GM20000 (cell line): ENCODE results near the gene NSG1.
A peak's percentile ranks its signal among the peaks of the same experiment; 100 is the strongest.

Source experiments
- DNase-seq: peaks from one replicate; pipeline ENCODE4 v3.0.0; 2012; ENCODE audit warnings: low spot score
- CTCF ChIP-seq: IDR thresholded peaks from 2 replicates; pipeline ENCODE4 v1.5.1; 2012; ENCODE audit warnings: mild to moderate bottlenecking, control low read depth; ENCODE audit errors: extremely low read depth, missing control alignments

Gene NSG1

GRCh38 chr4:4391866-4392265 is 5.0 kb downstream of the NSG1 start:
- no peak for DNase-seq
- TF ChIP-seq CTCF, result no peak

DNA sequence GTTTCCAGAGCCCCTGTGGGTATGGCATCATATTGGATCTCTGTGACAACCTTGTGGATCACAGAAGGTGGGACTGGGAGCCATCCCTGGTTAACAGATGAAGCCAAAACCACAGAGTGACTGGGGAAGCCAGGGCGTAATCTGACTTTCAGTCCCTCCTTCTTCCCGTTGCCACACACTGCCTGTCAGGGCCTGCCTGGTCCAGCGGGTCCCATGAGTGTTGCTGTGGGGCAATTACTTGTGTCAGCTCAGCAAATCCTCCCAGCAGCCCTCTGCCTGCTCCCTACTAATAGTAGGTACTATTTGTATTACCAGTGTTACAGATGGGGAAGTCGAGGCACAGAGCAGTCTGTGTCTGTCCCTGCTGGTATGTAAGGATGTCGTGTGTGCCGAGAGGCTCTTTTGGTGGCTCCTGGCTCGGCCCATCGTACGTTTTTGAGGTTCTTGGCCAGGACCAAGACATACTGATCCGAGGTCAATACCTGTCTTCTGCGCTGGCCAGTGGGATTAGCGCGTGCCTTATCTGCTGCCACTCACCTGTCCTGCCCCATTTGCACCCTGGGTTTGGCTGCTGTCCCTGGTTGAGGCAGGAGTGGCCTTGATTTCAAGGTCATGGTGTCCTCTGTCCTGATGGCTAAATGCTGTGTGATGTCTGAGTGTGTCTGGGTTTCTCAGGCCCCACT is 5.7 kb downstream of the NSG1 start:
- no peak for DNase-seq

GRCh38 chr4:4394644-4395043 is 7.7 kb downstream of the NSG1 start:
- DNase-seq, result no peak

More for the DNA sequence above, 5.7 kb downstream of the NSG1 start:
- no peak for TF ChIP-seq CTCF

DNA sequence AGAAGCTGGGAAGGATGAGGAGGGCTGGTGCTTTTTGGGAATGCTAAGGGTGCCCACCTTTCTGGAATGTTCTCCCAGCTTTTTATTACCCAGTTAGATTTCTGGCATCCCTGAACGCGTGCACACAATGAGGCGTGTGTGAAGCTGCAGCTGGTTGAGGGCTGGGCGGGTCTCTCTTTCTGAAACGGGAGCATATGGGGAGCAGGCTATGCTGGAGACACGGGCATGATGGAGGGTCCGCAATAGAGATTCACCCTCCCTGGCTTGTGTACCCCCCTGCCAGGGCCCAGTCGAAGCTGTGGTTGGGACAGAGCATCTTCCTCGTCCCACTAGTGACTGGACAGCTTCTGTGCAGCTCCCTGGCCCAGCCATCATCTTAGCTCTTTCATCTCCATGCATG is 8.5 kb downstream of the NSG1 start:
- no peak for DNase-seq
- no peak for TF ChIP-seq CTCF

More at GRCh38 chr4:4394644-4395043, 7.7 kb downstream of the NSG1 start:
- TF ChIP-seq CTCF, result no peak

GRCh38 chr4:4395849-4396627 is 9.1 kb downstream of the NSG1 start:
- no peak for TF ChIP-seq CTCF
- DNase-seq, result peak; percentile 60

- no peak for TF ChIP-seq CTCF
- no peak for DNase-seq
Observed at GRCh38 chr4:4396628-4397440, 9.9 kb downstream of the NSG1 start.

DNA sequence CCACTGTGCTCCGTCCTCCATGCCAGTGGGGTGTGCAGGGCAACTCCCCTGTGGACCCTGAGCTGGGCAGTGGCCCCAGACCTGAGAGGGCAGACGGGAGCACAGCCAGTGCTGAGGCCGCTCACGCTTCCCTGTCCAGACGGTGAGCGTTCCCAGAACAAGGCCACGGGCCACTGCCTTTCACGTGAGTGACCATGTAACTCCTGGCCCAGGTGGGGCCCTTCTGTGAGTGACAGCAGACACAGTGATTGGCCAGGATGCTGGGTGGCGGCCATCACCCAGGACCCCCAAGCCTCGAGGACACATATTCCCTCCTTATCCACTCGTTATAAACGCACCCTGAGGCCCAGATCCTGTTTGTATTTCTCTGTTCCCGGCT is 10.5 kb downstream of the NSG1 start:
- TF ChIP-seq CTCF, result no peak
- DNase-seq, result no peak
